ENCODE results near the gene SORCS2.

- TF ChIP-seq GATA3 (IDR thresholded peaks at IDR 0.05; ENCODE audit: low read depth, low read length) (no peak), GATA2 (IDR thresholded peaks at IDR 0.05; ENCODE audit: low read depth, low read length) (no peak)
Measured at GRCh38 chr4:7506572-7506971, 314.2 kb downstream of the SORCS2 start.

Measured in SH-SY5Y (cell line).